ENCODE measurements around the gene EXOSC7. TPM values are rescaled to one million over a fixed set of nuclear protein-coding genes. Genes with fewer than 3 reads are reported as not detected.

Gene EXOSC7
- total RNA-seq, 1 donor from 2014 or later = 51.2 TPM

DNA sequence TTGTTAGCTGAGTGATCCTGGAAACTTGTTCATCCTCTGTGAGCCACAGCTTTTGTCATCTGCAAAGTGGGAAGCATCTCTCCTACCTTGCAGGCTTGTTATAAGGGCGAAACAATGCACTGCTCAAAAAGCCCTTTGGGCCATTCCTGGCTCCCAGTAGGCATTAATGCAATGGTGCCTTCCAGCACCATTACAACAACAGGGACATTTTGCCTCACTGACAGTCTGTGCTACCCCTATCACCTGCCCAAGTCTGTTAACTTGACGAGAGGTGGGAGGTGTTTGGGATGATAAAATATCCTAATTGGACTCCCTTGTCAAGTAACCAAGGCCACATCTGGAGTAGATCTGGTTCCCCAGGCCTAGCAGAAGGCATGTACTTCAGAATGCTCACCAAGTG is 44.3 kb upstream of the EXOSC7 start:
- intact Hi-C loops (cut with DNase I) = no loop called here

DNA sequence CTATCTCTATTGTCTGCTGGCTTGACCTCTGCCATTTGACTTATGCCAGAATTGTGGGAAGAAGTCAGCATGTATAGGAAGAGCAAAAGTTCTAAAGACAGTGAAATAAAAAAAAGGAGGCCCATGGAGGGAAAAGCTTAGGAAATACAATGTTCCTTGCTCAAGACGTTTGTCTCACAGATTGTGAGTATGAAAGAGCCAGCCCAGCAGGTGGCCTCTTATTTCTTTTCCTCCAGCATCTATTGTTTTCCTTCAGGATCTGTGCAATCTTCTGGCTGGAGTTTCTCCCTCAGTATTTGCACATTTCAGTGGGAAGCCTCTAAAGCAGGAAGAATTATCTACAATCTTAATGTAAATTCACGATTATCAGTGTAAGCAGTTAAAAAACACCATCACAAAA is 43.8 kb upstream of the EXOSC7 start:
- Histone ChIP-seq H3K9me3 (no peaks in the 10 kb centered on the region), H3K4me1 (no peaks in the 10 kb centered on the region), H3K36me3 (peaks cover 35 to 57% of the 10 kb centered on the region in 2 donors), H3K4me3 (no peak overlapping the region), H3K27ac (no peak overlapping the region), H3K27me3 (no peaks in the 10 kb centered on the region)
- intact Hi-C loops (cut with DNase I) = no loop called here
- DNase-seq (ENCODE audit: low spot score in 2 of 2) = no peak
- TF ChIP-seq, protein P1, sequence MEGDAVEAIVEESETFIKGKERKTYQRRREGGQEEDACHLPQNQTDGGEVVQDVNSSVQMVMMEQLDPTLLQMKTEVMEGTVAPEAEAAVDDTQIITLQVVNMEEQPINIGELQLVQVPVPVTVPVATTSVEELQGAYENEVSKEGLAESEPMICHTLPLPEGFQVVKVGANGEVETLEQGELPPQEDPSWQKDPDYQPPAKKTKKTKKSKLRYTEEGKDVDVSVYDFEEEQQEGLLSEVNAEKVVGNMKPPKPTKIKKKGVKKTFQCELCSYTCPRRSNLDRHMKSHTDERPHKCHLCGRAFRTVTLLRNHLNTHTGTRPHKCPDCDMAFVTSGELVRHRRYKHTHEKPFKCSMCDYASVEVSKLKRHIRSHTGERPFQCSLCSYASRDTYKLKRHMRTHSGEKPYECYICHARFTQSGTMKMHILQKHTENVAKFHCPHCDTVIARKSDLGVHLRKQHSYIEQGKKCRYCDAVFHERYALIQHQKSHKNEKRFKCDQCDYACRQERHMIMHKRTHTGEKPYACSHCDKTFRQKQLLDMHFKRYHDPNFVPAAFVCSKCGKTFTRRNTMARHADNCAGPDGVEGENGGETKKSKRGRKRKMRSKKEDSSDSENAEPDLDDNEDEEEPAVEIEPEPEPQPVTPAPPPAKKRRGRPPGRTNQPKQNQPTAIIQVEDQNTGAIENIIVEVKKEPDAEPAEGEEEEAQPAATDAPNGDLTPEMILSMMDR (IDR thresholded peaks at IDR 0.05) = no peak

More for the DNA sequence above, 44.3 kb upstream of the EXOSC7 start:
- Histone ChIP-seq H3K36me3 (peaks cover 33 to 62% of the 10 kb centered on the region in 2 donors), H3K27me3 (no peaks in the 10 kb centered on the region), H3K27ac (no peak overlapping the region), H3K9me3 (no peaks in the 10 kb centered on the region), H3K4me1 (no peaks in the 10 kb centered on the region), H3K4me3 (no peak overlapping the region)
- DNase-seq (ENCODE audit: low spot score in 2 of 2) = no peak
- TF ChIP-seq, protein P1 (IDR thresholded peaks at IDR 0.05) = no peak

DNA sequence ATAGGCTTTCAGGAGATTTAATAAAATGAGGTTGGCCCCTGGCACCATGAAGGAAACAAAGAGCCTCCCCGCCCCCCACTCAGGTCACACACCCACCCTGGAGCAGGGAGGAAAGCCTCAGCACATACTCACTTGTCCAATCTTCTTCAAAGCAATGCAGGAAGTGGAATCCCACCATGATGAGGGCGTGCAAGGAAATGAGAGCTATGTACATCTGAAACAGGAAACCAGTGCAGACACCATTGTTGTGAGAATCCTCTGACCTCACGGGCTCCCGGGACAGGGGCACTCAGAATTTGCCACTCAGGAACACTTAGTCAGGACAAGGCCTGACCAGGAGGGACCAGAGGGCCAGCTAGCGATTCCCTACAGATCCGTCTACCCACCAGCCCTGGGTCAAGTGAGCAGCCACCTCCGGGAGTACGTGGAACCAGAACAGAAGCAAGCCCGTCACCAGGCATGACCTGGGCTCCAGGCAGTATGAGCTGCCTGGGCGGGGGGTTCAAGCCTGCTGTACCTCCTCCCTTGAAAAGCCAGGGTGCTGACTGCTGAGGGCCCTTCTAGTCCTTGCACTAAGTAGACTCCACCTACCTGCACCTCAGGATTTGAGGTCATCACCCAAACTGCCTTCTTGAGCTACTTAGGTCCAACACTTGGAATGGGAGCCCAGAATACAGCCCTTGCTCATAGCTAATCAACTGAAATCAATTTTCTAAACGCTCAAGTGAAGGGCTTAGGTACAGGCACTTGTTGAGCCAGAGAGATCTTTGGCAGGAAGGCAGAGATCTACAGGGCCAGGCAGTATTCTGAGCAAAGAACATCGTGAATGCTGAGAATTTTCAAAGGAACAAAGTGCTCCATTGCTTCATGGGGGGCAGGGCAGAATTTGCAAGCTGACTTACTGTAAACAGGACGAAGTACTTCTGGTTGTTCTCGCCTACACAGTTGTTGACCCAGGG is 42.8 kb upstream of the EXOSC7 start:
- H3K27ac ChIP-seq = no peak overlapping the region
- TF ChIP-seq, protein P1 (IDR thresholded peaks at IDR 0.05) = no peak
- no peaks in the 10 kb centered on the region for H3K4me1 ChIP-seq
- H3K9me3 ChIP-seq = no peaks in the 10 kb centered on the region
- peaks cover 38 to 54% of the 10 kb centered on the region in 2 donors for H3K36me3 ChIP-seq
- intact Hi-C loops (cut with DNase I) = no loop called here
- H3K27me3 ChIP-seq = no peaks in the 10 kb centered on the region
- H3K4me3 ChIP-seq = no peak overlapping the region
- no peak for DNase-seq (ENCODE audit: low spot score in 2 of 2)

DNA sequence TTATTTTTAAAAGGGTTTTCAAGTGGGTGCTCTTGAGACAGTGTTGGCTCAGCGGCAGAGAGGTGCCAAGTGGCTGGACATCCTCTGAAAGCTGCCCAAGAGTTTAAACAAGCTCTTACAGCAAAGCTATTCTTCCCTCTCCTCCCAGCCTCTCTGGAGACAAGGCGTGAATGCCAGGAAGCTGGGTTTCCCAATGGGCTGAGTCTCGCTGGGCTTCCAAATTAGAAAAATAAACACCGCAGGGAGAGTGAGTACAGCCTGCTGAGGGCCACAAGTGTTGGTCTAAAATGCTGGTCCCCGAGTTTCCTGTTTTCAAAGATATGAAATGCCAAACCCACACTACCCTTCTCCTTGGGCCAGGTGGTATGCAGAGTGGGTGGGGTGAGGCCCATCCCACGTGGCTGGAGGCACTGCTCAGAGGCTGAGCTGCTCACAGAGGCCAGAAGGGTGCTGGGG is 36.4 kb upstream of the EXOSC7 start:
- Histone ChIP-seq H3K4me3 (no peak overlapping the region), H3K27me3 (no peaks in the 10 kb centered on the region), H3K36me3 (peaks cover 32 to 50% of the 10 kb centered on the region in 2 donors), H3K9me3 (no peaks in the 10 kb centered on the region), H3K4me1 (no peaks in the 10 kb centered on the region), H3K27ac (no peak overlapping the region)
- TF ChIP-seq, protein P1 (IDR thresholded peaks at IDR 0.05) = no peak
- DNase-seq (ENCODE audit: low spot score in 2 of 2) = no peak
- intact Hi-C loops (cut with DNase I) = no loop called here

DNA sequence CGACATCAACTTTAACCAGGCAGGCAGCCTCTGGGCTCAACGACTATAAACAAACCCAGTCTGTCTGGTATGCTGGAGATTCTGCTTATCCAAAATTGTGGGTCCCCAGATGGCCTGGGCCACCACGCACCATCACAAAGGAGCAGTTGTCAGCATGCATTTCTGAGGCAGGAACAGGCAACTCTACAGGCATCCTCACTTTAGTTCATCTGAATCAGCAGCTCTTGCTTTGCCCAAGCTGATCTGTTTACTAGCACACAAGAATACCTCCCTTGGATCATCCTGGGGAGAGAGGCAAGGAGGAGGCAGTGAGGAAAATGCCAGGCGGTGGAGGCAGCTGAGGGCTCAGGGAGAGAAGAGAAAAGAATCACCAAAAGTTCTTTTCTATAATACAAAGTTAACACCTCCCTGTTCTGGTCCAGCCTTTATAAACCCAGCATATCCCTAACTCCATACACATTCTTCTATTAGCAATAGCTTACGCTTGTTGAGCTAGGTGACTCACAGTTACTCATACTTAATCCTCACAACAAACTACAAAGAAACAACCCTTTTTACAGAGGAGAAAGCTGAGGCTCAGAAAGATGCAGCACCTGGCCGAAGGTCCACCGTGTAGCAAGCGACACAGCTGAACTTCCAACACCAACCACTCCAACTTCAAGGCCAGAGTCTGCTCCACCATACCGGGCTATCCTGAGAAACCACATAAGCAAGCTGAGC is 33.7 kb upstream of the EXOSC7 start:
- H3K4me1 ChIP-seq = no peaks in the 10 kb centered on the region
- no peaks in the 10 kb centered on the region for H3K9me3 ChIP-seq
- peaks cover 36 to 53% of the 10 kb centered on the region in 2 donors for H3K36me3 ChIP-seq
- intact Hi-C loops (cut with DNase I) = no loop called here
- TF ChIP-seq, protein P1 (IDR thresholded peaks at IDR 0.05) = no peak
- no peak for DNase-seq (ENCODE audit: low spot score in 2 of 2)
- no peak overlapping the region for H3K27ac ChIP-seq
- H3K4me3 ChIP-seq = no peak overlapping the region
- H3K27me3 ChIP-seq = no peaks in the 10 kb centered on the region

All from ascending aorta (tissue), 2 donors.